OCI-LY7 (cell line): Measurements from ENCODE around the gene C6orf15. TPM values are rescaled to one million over a fixed set of nuclear protein-coding genes. Genes with fewer than 3 reads are reported as not detected.
A peak's percentile ranks its signal among the peaks of the same experiment; 100 is the strongest.

Source experiments
- BruUV-seq: library from RNA; stranded (reverse); fragments of 400-500 nt; replicated peaks from 2 replicates; lab custom pipeline; 2021; lab: Mats Ljungman, UMichigan
- CTCF ChIA-PET: fragments of 300-600 bp; sonication (Branson Sonifier 250); formaldehyde crosslinking; loops from one replicate; lab custom pipeline; 2022; ENCODE audit warnings: antibody characterized with exemption; ENCODE audit not compliant: unreplicated experiment; lab: Charles Lee
- POLR2A ChIA-PET: fragments of 300-600 bp; sonication (Branson Sonifier 250); formaldehyde crosslinking; loops from one replicate; lab custom pipeline; 2022; ENCODE audit warnings: antibody characterized with exemption; lab: Charles Lee
- DNase-seq: peaks from one replicate; pipeline ENCODE4 v3.0.0-alpha.2; 2015; ENCODE audit warnings: low spot score
- H2AFZ ChIP-seq: fragments of 200-600 bp; sonication (generic), shearing (Covaris generic); 2 replicates; pipeline ENCODE4 v1.6.1; 2014; ENCODE audit warnings: mild to moderate bottlenecking, antibody characterized with exemption, low read length, moderate library complexity
- H3K27ac ChIP-seq: fragments of 200-600 bp; sonication (generic); 2 replicates; pipeline ENCODE4 v1.5.1; 2014; ENCODE audit warnings: mixed run types, low read depth, mild to moderate bottlenecking, moderate library complexity, low read length, inconsistent platforms; ENCODE audit not compliant: poor library complexity, severe bottlenecking
- H3K36me3 ChIP-seq: fragments of 200-600 bp; sonication (generic); 2 replicates; pipeline ENCODE4 v1.6.1; 2014; ENCODE audit warnings: mild to moderate bottlenecking, antibody characterized with exemption, low read length, moderate library complexity, mixed read lengths; ENCODE audit not compliant: insufficient read depth
- H3K4me1 ChIP-seq: fragments of 200-600 bp; sonication (generic); 2 replicates; pipeline ENCODE4 v1.5.1; 2014; ENCODE audit warnings: mild to moderate bottlenecking, low read length; ENCODE audit not compliant: insufficient read depth, poor library complexity, severe bottlenecking
- H3K4me2 ChIP-seq: fragments of 200-600 bp; sonication (generic); 2 replicates; pipeline ENCODE4 v1.6.1; 2014; ENCODE audit warnings: mild to moderate bottlenecking, low read length
- H3K4me3 ChIP-seq: fragments of 200-600 bp; sonication (generic); 2 replicates; pipeline ENCODE4 v1.5.1; 2014; ENCODE audit warnings: mild to moderate bottlenecking, low read depth, low read length; ENCODE audit not compliant: poor library complexity, severe bottlenecking
- H3K79me2 ChIP-seq: fragments of 200-600 bp; sonication (generic); 2 replicates; pipeline ENCODE4 v1.6.1; 2016; ENCODE audit warnings: low read depth, mild to moderate bottlenecking, low read length, moderate library complexity, mixed read lengths; ENCODE audit not compliant: insufficient read depth
- H3K9me2 ChIP-seq: fragments of 200-600 bp; sonication (generic); 2 replicates; pipeline ENCODE4 v1.6.1; 2016; ENCODE audit warnings: mild to moderate bottlenecking, low read length, mixed read lengths; ENCODE audit not compliant: insufficient read depth
- H3K9me3 ChIP-seq: fragments of 200-600 bp; sonication (generic); 2 replicates; pipeline ENCODE4 v1.6.1; 2014; ENCODE audit warnings: mild to moderate bottlenecking, mixed run types, low read length, mixed read lengths
- H4K20me1 ChIP-seq: fragments of 200-600 bp; sonication (generic); 2 replicates; pipeline ENCODE4 v1.6.1; 2014; ENCODE audit warnings: mild to moderate bottlenecking, antibody characterized with exemption, low read length, moderate library complexity, mixed read lengths; ENCODE audit not compliant: insufficient read depth
- EZH2phosphoT487 ChIP-seq: fragments of 200-600 bp; sonication (generic); IDR thresholded peaks from 2 replicates; pipeline ENCODE4 v1.6.1; 2018; ENCODE audit warnings: low read depth, borderline replicate concordance, mild to moderate bottlenecking, mixed run types, antibody characterized with exemption, low read length, moderate library complexity, mixed read lengths
- intact Hi-C: fragments of 100-400 bp; cut with micrococcal nuclease; formaldehyde crosslinking; loops from one replicate; pipeline ENCODE4 v1.10.0; 2022; ENCODE audit not compliant: unreplicated experiment
- total RNA-seq, 2 experiments: library from RNA; depleted of rRNA in 1 of 2; stranded (reverse); fragments of >200 nt in 1 of 2; shearing (Covaris generic) in 1 of 2; gene quantifications; 2 replicates each; pipeline ENCODE4 v1.2.3, GENCODE V29; 2014 to 2022
- TF ChIP-seq, protein P1 (sequence below): fragments of 200-600 bp; sonication (generic); conservative IDR thresholded peaks from 2 replicates; pipeline ENCODE4 v1.5.1; 2014; ENCODE audit warnings: mild to moderate bottlenecking, antibody characterized with exemption, low read length, moderate library complexity, mixed read lengths

The C6orf15 gene
- total RNA-seq, 2 experiments from 2014 or later, result not detected

DNA sequence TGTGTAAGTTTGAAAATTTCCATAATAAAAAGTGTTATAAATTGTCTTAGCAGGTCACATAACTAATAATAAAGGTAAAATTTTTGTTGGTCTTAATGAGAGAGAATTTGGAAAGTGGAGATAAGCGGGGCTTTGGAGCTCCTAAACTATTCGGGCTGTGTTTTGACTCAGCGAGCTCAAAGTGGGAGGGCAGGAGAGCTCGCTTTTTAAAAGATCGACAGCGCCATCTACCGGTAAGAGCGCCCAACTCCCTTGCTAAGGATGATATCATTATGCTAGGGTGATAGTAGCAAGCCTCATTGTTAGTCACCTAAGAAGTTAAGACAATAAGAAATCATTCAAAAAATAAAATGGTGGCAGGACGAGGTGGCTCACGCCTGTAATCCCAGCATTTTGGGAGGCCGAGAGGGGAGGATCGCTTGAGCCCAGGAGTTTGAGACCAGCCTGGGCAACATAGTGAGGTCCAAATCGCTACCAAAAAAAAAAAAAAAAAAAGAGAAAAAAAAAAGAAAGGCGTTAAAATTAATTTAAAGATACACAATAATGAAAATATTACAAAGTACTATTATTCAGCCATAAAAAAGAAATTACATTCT lies 24.8 kb downstream of the C6orf15 start:
- BruUV-seq, result no TSS peak
- no peaks in the 10 kb centered on the region for H3K36me3 ChIP-seq
- no peak for TF ChIP-seq EZH2phosphoT487
- TF ChIP-seq, protein P1, sequence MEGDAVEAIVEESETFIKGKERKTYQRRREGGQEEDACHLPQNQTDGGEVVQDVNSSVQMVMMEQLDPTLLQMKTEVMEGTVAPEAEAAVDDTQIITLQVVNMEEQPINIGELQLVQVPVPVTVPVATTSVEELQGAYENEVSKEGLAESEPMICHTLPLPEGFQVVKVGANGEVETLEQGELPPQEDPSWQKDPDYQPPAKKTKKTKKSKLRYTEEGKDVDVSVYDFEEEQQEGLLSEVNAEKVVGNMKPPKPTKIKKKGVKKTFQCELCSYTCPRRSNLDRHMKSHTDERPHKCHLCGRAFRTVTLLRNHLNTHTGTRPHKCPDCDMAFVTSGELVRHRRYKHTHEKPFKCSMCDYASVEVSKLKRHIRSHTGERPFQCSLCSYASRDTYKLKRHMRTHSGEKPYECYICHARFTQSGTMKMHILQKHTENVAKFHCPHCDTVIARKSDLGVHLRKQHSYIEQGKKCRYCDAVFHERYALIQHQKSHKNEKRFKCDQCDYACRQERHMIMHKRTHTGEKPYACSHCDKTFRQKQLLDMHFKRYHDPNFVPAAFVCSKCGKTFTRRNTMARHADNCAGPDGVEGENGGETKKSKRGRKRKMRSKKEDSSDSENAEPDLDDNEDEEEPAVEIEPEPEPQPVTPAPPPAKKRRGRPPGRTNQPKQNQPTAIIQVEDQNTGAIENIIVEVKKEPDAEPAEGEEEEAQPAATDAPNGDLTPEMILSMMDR, result peak; percentile 85
- CTCF ChIA-PET, result interaction anchor here (0.6 to 1.1 kb wide), 9 partner anchors 18 to 435 kb away, joined by 3 to 7 read pairs (median 3); no protein-coding TSS in a partner anchor
- H3K27ac ChIP-seq, result no peak overlapping the region
- H3K79me2 ChIP-seq, result no peaks in the 10 kb centered on the region
- no peaks in the 10 kb centered on the region for H3K4me1 ChIP-seq
- peak; percentile 83 for DNase-seq
- no peak overlapping the region for H3K4me3 ChIP-seq
- intact Hi-C loops, result loop anchor here (2.0 kb wide), 3 partner anchors 173 to 267 kb away; partner anchors contain the start of gene VARS2
- H3K9me2 ChIP-seq, result no peaks in the 10 kb centered on the region
- POLR2A ChIA-PET, result interaction anchor here (0.5 to 2.0 kb wide), 4 partner anchors 16 to 243 kb away, joined by 3 to 5 read pairs (median 4); partner anchors contain the start of gene VARS2
- H3K4me2 ChIP-seq, result no peak overlapping the region
- no peak overlapping the region for H2AFZ ChIP-seq
- H4K20me1 ChIP-seq, result no peaks in the 10 kb centered on the region
- no peaks in the 10 kb centered on the region for H3K9me3 ChIP-seq

DNA sequence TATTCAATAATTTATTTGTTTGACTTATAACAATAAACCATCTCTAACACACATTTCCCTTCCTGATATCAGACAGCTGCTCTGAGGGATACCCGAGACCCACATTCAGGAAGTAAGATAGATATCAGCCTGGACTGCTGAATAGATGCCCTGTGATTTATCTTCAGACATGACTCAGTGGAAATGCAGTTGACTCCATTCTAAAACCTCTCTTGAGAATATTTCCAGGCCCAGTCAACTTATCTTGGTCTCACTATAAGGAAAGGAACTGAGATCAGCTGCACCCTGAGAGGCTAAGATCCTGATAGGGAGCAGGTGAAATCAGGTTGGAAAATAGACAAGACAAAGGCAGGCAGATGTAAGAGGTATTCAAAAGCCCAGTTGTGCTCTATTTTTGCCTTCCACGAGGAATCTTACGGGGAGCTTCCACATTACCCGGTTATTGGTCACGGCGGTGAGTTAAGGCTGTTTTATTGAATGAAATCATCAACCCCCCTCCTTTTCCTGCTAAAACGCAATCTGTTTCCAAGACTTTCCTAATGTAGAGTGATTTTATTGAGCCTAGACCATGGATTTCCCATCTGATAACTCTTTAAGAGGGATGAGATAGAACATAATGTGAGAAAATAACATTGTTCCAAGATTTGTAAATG lies 25.5 kb downstream of the C6orf15 start:
- intact Hi-C loops, result loop anchor here (2.0 kb wide), 3 partner anchors 172 to 266 kb away; partner anchors contain the start of gene VARS2
- H3K36me3 ChIP-seq, result no peaks in the 10 kb centered on the region
- no peaks in the 10 kb centered on the region for H3K9me3 ChIP-seq
- H3K4me1 ChIP-seq, result no peaks in the 10 kb centered on the region
- ChIA-PET POLR2A (interaction anchor here (0.7 to 2.0 kb wide), 3 partner anchors 15 to 172 kb away, joined by 3 to 5 read pairs (median 3); partner anchors contain the start of gene VARS2), CTCF (interaction anchor here (0.6 to 1.1 kb wide), 9 partner anchors 18 to 434 kb away, joined by 3 to 7 read pairs (median 3); no protein-coding TSS in a partner anchor)
- no peak overlapping the region for H2AFZ ChIP-seq
- no TSS peak for BruUV-seq
- no peaks in the 10 kb centered on the region for H3K79me2 ChIP-seq
- TF ChIP-seq, protein P1, result no peak
- no peak for TF ChIP-seq EZH2phosphoT487
- no peak overlapping the region for H3K4me2 ChIP-seq
- no peaks in the 10 kb centered on the region for H4K20me1 ChIP-seq
- no peak for DNase-seq
- H3K4me3 ChIP-seq, result no peak overlapping the region
- H3K27ac ChIP-seq, result no peak overlapping the region
- H3K9me2 ChIP-seq, result no peaks in the 10 kb centered on the region
